Epidermal melanocyte (primary cell): Measurements from ENCODE around the gene ZNF385C.

Source experiments
- DNase-seq: peaks from one replicate; pipeline ENCODE4 v3.0.0; 2011; ENCODE audit warnings: low spot score; ENCODE audit not compliant: insufficient read length

ZNF385C gene

DNA sequence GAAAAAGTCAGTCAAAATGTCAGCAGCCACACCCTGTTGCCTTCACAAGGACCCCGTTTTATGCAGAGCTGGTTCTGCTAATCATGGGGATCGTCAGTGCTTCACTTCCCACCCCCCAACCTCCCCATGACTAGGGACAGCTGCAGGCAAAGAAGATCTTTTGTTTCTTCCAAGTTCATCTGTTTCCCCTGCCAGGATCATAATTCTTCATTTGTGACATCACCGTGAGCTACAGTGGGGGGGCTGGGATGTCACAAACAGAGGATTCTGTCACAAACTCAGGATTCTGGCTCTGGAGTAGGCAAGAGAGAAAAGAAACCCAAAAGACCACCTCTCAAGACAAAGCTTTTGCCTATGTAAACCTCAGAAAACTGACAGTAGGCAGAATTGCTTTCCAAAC lies 105.7 kb downstream of the ZNF385C start:
- no peak for DNase-seq

DNA sequence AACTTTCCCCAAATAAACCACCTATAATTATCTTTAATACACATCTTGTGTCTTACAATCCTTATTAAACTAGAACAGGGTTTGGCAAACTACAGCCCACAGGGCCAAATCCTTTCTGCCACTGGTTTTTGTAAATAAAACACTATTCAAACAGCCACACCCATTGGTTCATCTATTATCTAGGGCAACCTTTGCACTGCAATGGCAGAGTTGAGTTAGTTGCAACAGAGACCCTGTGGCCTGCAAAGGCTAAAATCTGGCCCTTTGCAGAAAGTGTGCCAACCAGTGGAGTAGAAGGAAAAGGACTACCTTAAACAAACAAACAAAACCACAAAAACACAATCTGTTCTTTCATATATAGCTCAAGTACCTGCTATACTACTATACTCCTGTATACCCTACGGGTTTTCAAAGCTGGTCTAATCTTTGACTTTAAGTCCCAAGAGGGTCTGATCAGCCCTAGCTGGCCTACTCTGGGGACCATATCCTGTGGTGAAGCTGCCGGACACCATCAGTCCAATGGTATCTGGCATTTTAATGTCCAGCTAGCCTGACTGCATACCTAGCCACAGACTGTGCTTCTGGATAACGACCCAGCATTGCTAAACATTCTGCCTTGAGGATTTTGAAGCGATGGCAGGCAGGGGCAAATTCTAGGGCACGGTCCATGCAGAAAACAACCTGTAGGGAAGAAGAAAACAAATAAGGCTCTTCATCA lies 108.4 kb downstream of the ZNF385C start:
- no peak for DNase-seq

DNA sequence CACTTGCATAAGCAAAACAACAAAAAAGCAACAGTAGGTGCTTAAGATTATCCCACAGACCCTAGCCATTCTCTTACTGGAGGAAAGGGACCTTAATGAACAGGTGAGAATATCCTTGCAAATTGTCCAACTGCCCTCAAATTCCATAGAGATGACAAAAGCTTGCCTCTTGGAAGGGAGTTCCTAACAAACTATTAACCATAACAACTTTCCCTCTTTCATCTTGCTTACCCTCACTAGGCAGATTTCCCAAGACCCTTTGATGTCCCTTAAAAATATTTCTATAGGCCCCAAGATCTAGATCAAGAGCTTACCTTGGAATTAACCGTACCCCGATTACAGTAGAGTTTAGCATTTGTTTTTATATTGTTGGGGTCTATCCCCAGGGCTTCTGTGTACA lies 109.9 kb downstream of the ZNF385C start:
- DNase-seq: no peak

DNA sequence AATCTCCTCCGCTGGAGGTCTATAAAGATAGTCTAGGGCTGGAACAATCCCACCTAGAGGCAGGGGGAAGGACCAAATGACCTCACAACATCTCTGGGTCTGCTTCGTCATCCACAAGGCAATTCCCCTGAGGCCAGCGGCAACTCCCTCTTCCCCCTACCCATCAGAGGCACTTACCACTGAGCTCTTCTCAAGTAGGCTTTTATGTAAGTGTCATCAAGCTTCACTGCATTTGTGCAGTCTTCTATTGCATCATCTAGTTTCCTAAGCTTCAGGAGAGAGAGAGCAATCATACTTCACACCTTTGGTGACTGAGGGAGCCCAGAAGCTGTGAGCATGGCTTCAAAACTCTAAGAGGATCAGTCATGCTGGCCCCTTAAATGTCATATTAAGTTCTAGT lies 110.6 kb downstream of the ZNF385C start:
- no peak for DNase-seq

DNA sequence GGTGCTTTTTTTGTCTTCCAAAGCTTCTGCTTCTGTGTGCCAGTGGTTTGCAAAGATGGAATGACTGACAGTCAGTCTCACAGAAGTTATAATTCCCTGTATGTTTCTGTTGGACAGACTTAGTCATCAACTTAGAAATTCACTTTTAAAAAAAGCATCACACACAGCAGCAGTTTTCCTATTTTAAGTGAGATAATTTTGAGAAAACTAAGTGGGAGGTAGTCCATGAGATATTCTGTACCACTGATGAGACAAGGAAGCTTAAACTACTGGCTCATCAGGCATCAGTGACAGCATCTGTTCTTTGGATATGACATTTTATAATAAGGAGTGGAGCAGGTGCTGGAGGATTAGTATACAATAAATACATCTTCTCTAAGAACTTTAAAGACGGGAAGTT lies 111.6 kb downstream of the ZNF385C start:
- peak; percentile 8 for DNase-seq

DNA sequence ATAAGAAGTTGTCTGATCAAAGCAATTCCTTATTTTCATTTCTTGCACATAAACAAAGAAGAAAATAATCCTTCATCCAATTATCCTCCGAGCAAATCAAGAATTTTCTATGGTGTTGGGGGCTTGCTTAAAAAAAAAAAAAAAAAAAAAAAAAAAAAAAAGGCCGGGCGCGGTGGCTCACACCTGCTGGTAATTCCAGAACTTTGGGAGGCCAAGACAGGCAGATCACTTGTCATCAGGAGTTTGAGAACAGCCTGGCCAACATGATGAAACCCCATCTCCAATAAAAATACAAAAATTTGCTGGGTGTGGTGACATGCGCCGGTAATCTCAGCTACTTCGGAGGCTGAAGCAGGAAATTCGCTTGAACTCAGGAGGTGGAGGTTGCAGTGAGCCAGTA lies 112.4 kb downstream of the ZNF385C start:
- DNase-seq: no peak

DNA sequence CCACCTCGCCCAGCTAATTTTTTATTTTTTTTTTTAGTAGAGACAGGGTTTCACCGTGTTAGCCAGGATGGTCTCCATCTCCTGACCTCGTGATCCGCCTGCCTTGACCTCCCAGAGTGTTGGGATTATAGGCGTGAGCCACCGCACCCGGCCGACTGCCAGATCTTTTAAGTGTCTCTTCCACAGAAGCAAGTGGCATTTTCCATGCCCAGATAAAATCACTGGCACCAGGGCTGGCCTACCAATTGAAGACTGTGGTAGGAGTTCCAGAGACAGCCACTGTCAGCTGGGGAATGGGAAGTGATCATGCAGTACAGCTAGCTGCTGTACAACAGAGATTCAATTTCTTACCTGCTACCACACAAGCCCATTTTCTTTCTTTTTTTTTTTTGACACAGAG lies 113.8 kb downstream of the ZNF385C start:
- no peak for DNase-seq

DNA sequence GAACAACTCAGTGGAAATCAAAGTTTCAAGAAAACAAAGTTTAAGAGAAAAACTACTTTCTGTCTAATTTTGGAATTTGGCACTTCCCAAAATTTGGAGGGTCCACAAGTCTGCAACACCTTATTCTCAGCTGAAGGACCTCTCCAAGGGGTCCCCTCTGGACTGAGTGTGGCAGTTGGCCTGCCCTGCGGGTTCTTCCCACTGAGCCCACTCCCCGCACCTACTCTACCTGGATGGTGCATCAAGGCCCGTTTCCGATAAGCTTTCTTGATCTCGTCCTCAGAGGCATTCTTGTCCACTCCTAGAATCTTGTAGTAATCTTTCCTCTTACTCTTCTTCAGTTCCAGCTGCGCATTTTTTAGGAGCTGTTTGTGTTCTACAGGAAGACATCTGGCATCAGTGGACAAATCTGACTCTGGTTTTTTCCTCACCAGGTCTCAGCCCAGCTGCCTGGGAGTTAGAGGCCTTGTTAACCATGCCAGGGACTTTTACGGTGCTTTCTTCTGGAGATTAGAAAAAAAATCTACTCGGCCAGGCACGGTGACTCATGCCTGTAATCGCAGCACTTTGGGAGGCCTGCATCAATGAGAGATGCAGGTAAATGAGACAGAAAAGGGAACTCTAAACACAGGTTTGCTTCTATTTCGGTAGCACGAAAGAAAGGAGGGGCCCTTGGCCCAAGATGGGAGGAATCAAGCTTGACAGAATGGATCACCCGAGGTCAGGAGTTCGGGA lies 116.1 kb downstream of the ZNF385C start:
- no peak for DNase-seq

DNA sequence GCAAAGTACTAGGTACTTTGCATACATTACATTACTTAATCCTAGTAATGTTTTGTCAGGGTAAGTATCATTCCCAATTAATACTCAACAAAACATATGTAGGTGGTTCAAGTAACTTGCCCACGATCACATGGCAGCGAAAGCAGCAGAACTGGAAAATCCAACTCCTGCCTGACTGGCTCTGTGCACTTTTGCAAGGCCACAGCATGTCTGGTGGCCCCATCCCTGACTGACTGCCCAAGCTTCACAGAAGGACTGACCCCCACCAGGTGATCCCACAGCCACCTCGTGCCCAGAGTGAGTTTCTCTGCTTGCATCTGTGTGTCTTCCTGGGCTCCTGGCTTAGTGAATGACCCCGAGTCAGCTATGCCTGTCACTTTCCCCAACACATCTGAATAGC lies 120.3 kb downstream of the ZNF385C start:
- DNase-seq: no peak

DNA sequence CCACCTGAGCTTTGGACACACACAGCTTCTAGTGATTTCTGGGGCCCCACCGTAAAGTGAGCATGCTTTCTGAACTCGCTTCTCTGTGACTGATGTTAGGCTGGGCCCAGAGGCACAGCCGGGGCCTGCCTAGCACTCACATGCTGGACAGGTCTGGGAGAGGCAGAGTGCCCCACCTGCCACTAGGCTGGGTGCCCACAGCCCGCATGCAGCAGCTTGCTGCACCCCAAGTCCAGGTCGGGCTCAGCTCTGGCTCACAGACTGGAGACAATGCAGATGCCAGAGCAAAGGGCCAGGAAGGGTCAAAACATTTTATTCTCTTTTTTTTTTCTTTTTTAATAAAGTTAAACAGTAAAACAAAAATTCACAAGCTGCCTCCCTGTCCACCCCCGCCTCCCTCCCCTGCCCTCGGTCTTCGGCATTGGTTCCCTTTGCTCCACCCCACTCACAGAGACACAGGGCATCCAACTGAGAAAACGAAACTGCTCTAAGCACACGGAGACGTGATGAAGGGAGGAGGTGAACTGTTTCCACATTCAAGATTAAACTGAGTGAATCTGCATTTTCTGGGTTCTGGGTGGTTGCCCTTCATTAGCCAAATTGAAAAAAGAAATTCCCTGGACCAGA lies 122.0 kb downstream of the ZNF385C start:
- no peak for DNase-seq
